Panc1 (cell line): ENCODE results near the gene MYO6.

Experiments used
- POLR2AphosphoS5 ChIP-seq: IDR thresholded peaks from 2 replicates; pipeline ENCODE4 v1.6.1; 2012; ENCODE audit warnings: mild to moderate bottlenecking, low read depth, low read length, moderate library complexity
- SIN3A ChIP-seq: IDR thresholded peaks from 2 replicates; pipeline ENCODE4 v1.6.1; 2012; ENCODE audit warnings: low read depth, mild to moderate bottlenecking, low read length, moderate library complexity, borderline replicate concordance; ENCODE audit not compliant: insufficient read depth
- TCF7L2 ChIP-seq: IDR thresholded peaks from 2 replicates; pipeline ENCODE4 v1.6.1; 2011; ENCODE audit warnings: mild to moderate bottlenecking, low read depth, low read length, inconsistent platforms
- TF ChIP-seq, protein P1 (sequence below): fragments of 450-650 bp; IDR thresholded peaks from 2 replicates; pipeline ENCODE4 v1.5.1; 2017; ENCODE audit warnings: mild to moderate bottlenecking
- TF ChIP-seq, protein P2 (sequence below), 2 experiments: IDR thresholded peaks; 2 replicates each; pipeline ENCODE4 v1.6.1; 2011 to 2012; ENCODE audit warnings: low read depth in 2 of 2, control low read depth in 1 of 2, low read length in 1 of 2, mild to moderate bottlenecking in 1 of 2, moderate library complexity in 1 of 2; ENCODE audit not compliant: insufficient read depth in 1 of 2

DNA sequence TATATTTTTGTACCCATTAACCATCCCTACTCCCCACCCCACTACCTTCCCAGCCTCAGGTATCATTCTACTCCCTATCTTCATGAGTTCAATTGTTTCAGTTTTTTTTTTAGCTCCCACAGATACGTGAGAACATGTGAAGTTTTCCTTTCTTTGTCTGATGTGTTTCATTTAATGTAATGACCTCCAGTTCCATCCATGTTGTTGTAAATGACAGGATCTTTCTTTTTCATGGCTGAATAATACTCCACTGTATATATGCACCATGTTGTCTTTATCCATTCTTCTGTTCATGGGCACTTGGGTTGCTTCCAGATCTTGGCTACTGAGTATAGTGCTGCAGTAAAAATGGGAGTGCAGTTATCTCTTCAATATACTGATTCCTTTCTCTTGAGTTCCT is 63.5 kb downstream of the MYO6 start:
- TF ChIP-seq, protein P1, sequence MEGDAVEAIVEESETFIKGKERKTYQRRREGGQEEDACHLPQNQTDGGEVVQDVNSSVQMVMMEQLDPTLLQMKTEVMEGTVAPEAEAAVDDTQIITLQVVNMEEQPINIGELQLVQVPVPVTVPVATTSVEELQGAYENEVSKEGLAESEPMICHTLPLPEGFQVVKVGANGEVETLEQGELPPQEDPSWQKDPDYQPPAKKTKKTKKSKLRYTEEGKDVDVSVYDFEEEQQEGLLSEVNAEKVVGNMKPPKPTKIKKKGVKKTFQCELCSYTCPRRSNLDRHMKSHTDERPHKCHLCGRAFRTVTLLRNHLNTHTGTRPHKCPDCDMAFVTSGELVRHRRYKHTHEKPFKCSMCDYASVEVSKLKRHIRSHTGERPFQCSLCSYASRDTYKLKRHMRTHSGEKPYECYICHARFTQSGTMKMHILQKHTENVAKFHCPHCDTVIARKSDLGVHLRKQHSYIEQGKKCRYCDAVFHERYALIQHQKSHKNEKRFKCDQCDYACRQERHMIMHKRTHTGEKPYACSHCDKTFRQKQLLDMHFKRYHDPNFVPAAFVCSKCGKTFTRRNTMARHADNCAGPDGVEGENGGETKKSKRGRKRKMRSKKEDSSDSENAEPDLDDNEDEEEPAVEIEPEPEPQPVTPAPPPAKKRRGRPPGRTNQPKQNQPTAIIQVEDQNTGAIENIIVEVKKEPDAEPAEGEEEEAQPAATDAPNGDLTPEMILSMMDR = no peak
- TF ChIP-seq SIN3A = no peak
- no peak for TF ChIP-seq TCF7L2
- no peak for TF ChIP-seq POLR2AphosphoS5
- TF ChIP-seq, protein P2, sequence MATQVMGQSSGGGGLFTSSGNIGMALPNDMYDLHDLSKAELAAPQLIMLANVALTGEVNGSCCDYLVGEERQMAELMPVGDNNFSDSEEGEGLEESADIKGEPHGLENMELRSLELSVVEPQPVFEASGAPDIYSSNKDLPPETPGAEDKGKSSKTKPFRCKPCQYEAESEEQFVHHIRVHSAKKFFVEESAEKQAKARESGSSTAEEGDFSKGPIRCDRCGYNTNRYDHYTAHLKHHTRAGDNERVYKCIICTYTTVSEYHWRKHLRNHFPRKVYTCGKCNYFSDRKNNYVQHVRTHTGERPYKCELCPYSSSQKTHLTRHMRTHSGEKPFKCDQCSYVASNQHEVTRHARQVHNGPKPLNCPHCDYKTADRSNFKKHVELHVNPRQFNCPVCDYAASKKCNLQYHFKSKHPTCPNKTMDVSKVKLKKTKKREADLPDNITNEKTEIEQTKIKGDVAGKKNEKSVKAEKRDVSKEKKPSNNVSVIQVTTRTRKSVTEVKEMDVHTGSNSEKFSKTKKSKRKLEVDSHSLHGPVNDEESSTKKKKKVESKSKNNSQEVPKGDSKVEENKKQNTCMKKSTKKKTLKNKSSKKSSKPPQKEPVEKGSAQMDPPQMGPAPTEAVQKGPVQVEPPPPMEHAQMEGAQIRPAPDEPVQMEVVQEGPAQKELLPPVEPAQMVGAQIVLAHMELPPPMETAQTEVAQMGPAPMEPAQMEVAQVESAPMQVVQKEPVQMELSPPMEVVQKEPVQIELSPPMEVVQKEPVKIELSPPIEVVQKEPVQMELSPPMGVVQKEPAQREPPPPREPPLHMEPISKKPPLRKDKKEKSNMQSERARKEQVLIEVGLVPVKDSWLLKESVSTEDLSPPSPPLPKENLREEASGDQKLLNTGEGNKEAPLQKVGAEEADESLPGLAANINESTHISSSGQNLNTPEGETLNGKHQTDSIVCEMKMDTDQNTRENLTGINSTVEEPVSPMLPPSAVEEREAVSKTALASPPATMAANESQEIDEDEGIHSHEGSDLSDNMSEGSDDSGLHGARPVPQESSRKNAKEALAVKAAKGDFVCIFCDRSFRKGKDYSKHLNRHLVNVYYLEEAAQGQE (IDR thresholded peaks at IDR 0.05; ENCODE audit: insufficient read depth in 1 of 2, low read depth in 2 of 2, low read length in 1 of 2) = no peak
